Stimulated activated effector memory CD8-positive, alpha-beta T cell treated with anti-CD3 and anti-CD28 coated beads, Interleukin-12 subunit alpha, Interleukin-12 subunit beta, amount 100 ng/mL, for 72 hours (primary cell): ENCODE data around the gene KCNH3.
"Not testable (repeated sequence)": the region's sequence is repeated elsewhere in the genome, so short reads cannot be mapped to it uniquely, and the experiment has no call there.

ENCODE experiments used
- ATAC-seq: fragments of 150-1000 bp; cut with Tn5 transposase; 2 replicates; pipeline ENCODE4 v1.10.0; 2021
- DNase-seq, 2 donors: peaks; one replicate each; pipeline ENCODE4 v3.0.0; 2021 to 2022; ENCODE audit warnings: low spot score in 2 of 2
- H3K27ac Mint-ChIP-seq: one replicate; pipeline ENCODE4 v1.8.0; 2022; ENCODE audit warnings: mild to moderate bottlenecking, mixed read lengths
- H3K36me3 Mint-ChIP-seq: one replicate; pipeline ENCODE4 v1.8.0; 2022; ENCODE audit warnings: mild to moderate bottlenecking, mixed read lengths
- H3K4me1 Mint-ChIP-seq: one replicate; pipeline ENCODE4 v1.8.0; 2022; ENCODE audit warnings: mixed read lengths
- H3K4me3 Mint-ChIP-seq: one replicate; pipeline ENCODE4 v1.8.0; 2022; ENCODE audit warnings: mild to moderate bottlenecking, mixed read lengths
- H3K9me3 Mint-ChIP-seq: one replicate; pipeline ENCODE4 v1.8.0; 2022; ENCODE audit warnings: mixed read lengths

Gene KCNH3

GRCh38 chr12:49604856-49605255, 66.0 kb downstream of the KCNH3 start:
- ATAC-seq = no peak
- no peak overlapping the region for H3K27ac Mint-ChIP-seq
- H3K4me3 Mint-ChIP-seq = no peak overlapping the region
- no peaks in the 10 kb centered on the region for H3K36me3 Mint-ChIP-seq
- peak in 1 of 2 donors; percentile 28 for DNase-seq
- no peaks in the 10 kb centered on the region for H3K9me3 Mint-ChIP-seq
- H3K4me1 Mint-ChIP-seq = peaks cover 3% of the 10 kb centered on the region

- H3K4me1 Mint-ChIP-seq, H3K36me3 Mint-ChIP-seq, ATAC-seq, H3K27ac Mint-ChIP-seq, H3K9me3 Mint-ChIP-seq, H3K4me3 Mint-ChIP-seq, DNase-seq: not testable (repeated sequence)
Observed at GRCh38 chr12:49605539-49605938, 66.7 kb downstream of the KCNH3 start, which contains the start of gene FAM186B. Gene FAM186B, minus strand, starts transcription at chr12:49605639. Its CDS starts 162 bp downstream, at chr12:49605477.
